Ascending aorta (tissue), 2 donors: ENCODE measurements around the gene UBE2D2. TPM values are rescaled to one million over a fixed set of nuclear protein-coding genes. Genes with fewer than 3 reads are reported as not detected.
A peak's percentile ranks its signal among the peaks of the same experiment; 100 is the strongest.

Experiments used
- DNase-seq, 2 donors: peaks; one replicate each; pipeline ENCODE4 v3.0.0-alpha.2; 2019; ENCODE audit warnings: low spot score in 2 of 2
- H3K27ac ChIP-seq, 2 donors: fragments of 200-600 bp; sonication (generic); one replicate each; pipeline ENCODE4 v1.5.1; 2016 to 2017; ENCODE audit warnings: mild to moderate bottlenecking in 1 of 2
- H3K27me3 ChIP-seq: fragments of 200-600 bp; sonication (generic); one replicate; pipeline ENCODE4 v1.5.1; 2017
- H3K36me3 ChIP-seq, 2 donors: fragments of 200-600 bp; sonication (generic); one replicate each; pipeline ENCODE4 v1.5.1; 2016
- H3K4me1 ChIP-seq, 2 donors: fragments of 200-600 bp; sonication (generic); one replicate each; pipeline ENCODE4 v1.5.1; 2016 to 2017; ENCODE audit warnings: mild to moderate bottlenecking in 1 of 2
- H3K4me3 ChIP-seq, 2 donors: fragments of 200-600 bp; sonication (generic); one replicate each; pipeline ENCODE4 v1.5.1; 2016 to 2017; ENCODE audit warnings: mild to moderate bottlenecking in 1 of 2
- H3K9me3 ChIP-seq, 2 donors: fragments of 200-600 bp; sonication (generic); one replicate each; pipeline ENCODE4 v1.5.1; 2016
- CTCF ChIP-seq, 3 experiments: fragments of 200-600 bp in 2 of 3; fragments of 450-650 bp in 1 of 3; sonication (generic) in 2 of 3; IDR thresholded peaks; one replicate each; pipeline ENCODE4 v1.5.1; 2016 to 2019; ENCODE audit warnings: antibody characterized with exemption in 3 of 3, mild to moderate bottlenecking in 1 of 3, moderate library complexity in 1 of 3
- intact Hi-C: fragments of 100-400 bp; cut with DNase I; formaldehyde crosslinking; loops from one replicate; pipeline ENCODE4 v1.15.1; 2023
- total RNA-seq: library from RNA; depleted of rRNA; stranded (reverse); fragments of >200 nt; gene quantifications from one replicate; pipeline ENCODE4 v1.1.0, GENCODE V29; 2016

The UBE2D2 gene
- total RNA-seq, 1 donor from 2014 or later = 65.9 TPM

GRCh38 chr5:139668064-139668880 is 107.1 kb downstream of the UBE2D2 start:
- intact Hi-C loops = no loop called here
- Histone ChIP-seq H3K4me3 (peak overlapping the region; percentile 51 to 62), H3K36me3 (no peaks in the 10 kb centered on the region), H3K27ac (peak overlapping the region; percentile 96), H3K4me1 (peaks cover 44 to 86% of the 10 kb centered on the region in 2 donors), H3K9me3 (no peaks in the 10 kb centered on the region), H3K27me3 (no peaks in the 10 kb centered on the region)
- DNase-seq = no peak
- TF ChIP-seq CTCF (IDR thresholded peaks at IDR 0.05) = no peak

- no peaks in the 10 kb centered on the region for H3K9me3 ChIP-seq
- no peak for DNase-seq
- no peaks in the 10 kb centered on the region for H3K27me3 ChIP-seq
- H3K4me1 ChIP-seq = peaks cover 47 to 90% of the 10 kb centered on the region in 2 donors
- no peak for TF ChIP-seq CTCF (IDR thresholded peaks at IDR 0.05)
- peak overlapping the region; percentile 51 to 62 for H3K4me3 ChIP-seq
- H3K36me3 ChIP-seq = no peaks in the 10 kb centered on the region
- H3K27ac ChIP-seq = peak overlapping the region; percentile 96
- intact Hi-C loops = no loop called here
These were observed 108.0 kb downstream of the UBE2D2 start for GRCh38 chr5:139668924-139669661.

- H3K36me3 ChIP-seq = no peaks in the 10 kb centered on the region
- H3K9me3 ChIP-seq = no peaks in the 10 kb centered on the region
- H3K4me1 ChIP-seq = peaks cover 49 to 90% of the 10 kb centered on the region in 2 donors
- TF ChIP-seq CTCF (IDR thresholded peaks at IDR 0.05) = no peak
- DNase-seq = no peak
- intact Hi-C loops = no loop called here
- no peaks in the 10 kb centered on the region for H3K27me3 ChIP-seq
- H3K4me3 ChIP-seq = peak overlapping the region; percentile 35 to 62
- H3K27ac ChIP-seq = peak overlapping the region; percentile 96
These were observed 108.7 kb downstream of the UBE2D2 start for GRCh38 chr5:139669662-139670368.

GRCh38 chr5:139670369-139671095 is 109.4 kb downstream of the UBE2D2 start:
- peak overlapping the region; percentile 35 to 62 for H3K4me3 ChIP-seq
- no peak for DNase-seq
- no peaks in the 10 kb centered on the region for H3K36me3 ChIP-seq
- no peaks in the 10 kb centered on the region for H3K9me3 ChIP-seq
- H3K27me3 ChIP-seq = no peaks in the 10 kb centered on the region
- intact Hi-C loops = no loop called here
- H3K27ac ChIP-seq = peak overlapping the region; percentile 96
- peaks cover 48 to 90% of the 10 kb centered on the region in 2 donors for H3K4me1 ChIP-seq
- peak in 1 of 3 experiments; percentile 39 for TF ChIP-seq CTCF (IDR thresholded peaks at IDR 0.05)
